Spleen (tissue), 11 donors: ENCODE results near the gene FAM216A. TPM values are rescaled to one million over a fixed set of nuclear protein-coding genes. Genes with fewer than 3 reads are reported as not detected.

Experiments
- DNase-seq: peaks from one replicate; pipeline ENCODE4 v3.0.0-alpha.2; 2020
- H3K27ac ChIP-seq, 8 donors: fragments of 200-600 bp; sonication (generic) in 7 of 8; 1 replicate in 4 of 8; 2 replicates in 4 of 8; pipeline versions ENCODE4 v1.5.0 to v1.8.0; 2016 to 2021; ENCODE audit warnings: inconsistent platforms in 4 of 8, mild to moderate bottlenecking in 4 of 8, moderate library complexity in 1 of 8
- H3K27me3 ChIP-seq, 7 donors: fragments of 200-600 bp; sonication (generic) in 6 of 7; replicated peaks in 1 of 7; 1 replicate in 4 of 7; 2 replicates in 3 of 7; pipeline versions ENCODE4 v1.5.0 to v1.8.0; 2016 to 2021; ENCODE audit warnings: inconsistent platforms in 3 of 7, mild to moderate bottlenecking in 1 of 7
- H3K36me3 ChIP-seq, 6 donors: fragments of 200-600 bp; sonication (generic) in 5 of 6; 1 replicate in 4 of 6; 2 replicates in 2 of 6; pipeline versions ENCODE4 v1.5.0 to v1.8.0; 2016 to 2021; ENCODE audit warnings: inconsistent platforms in 2 of 6
- H3K4me1 ChIP-seq, 6 donors: fragments of 200-600 bp; sonication (generic) in 5 of 6; 1 replicate in 3 of 6; 2 replicates in 3 of 6; pipeline versions ENCODE4 v1.5.0 to v1.8.0; 2016 to 2021; ENCODE audit warnings: inconsistent platforms in 3 of 6
- H3K4me3 ChIP-seq, 8 donors: fragments of 200-600 bp; sonication (generic) in 7 of 8; 1 replicate in 4 of 8; 2 replicates in 4 of 8; pipeline versions ENCODE4 v1.5.0 to v1.8.0; 2016 to 2021; ENCODE audit warnings: inconsistent platforms in 4 of 8, mild to moderate bottlenecking in 4 of 8, moderate library complexity in 2 of 8
- H3K9me3 ChIP-seq, 8 donors: fragments of 200-600 bp; sonication (generic) in 7 of 8; 1 replicate in 4 of 8; 2 replicates in 4 of 8; pipeline versions ENCODE4 v1.5.0 to v1.8.0; 2016 to 2021; ENCODE audit warnings: inconsistent platforms in 4 of 8
- CTCF ChIP-seq, 11 experiments: fragments of 200-600 bp in 7 of 11; fragments of 450-650 bp in 4 of 11; sonication (generic) in 4 of 11; IDR thresholded peaks in 8 of 11; conservative IDR thresholded peaks in 3 of 11; 1 replicate in 7 of 11; 2 replicates in 4 of 11; pipeline versions ENCODE4 v1.4.0 to v1.8.0; 2016 to 2021; ENCODE audit warnings: antibody characterized with exemption in 11 of 11, inconsistent platforms in 4 of 11, mild to moderate bottlenecking in 1 of 11
- POLR2A ChIP-seq, 3 donors: fragments of 450-650 bp; IDR thresholded peaks; one replicate each; pipeline ENCODE4 v1.5.1; 2017; ENCODE audit warnings: antibody characterized with exemption in 3 of 3, mild to moderate bottlenecking in 1 of 3
- POLR2AphosphoS5 ChIP-seq, 3 donors: sonication (generic); formaldehyde crosslinking; IDR thresholded peaks; one replicate each; pipeline ENCODE4 v1.5.1; 2017; ENCODE audit warnings: antibody characterized with exemption in 3 of 3
- WGBS, 5 donors: extraction: QIAGEN DNeasy Blood & Tissue Kit in 3 of 5; methylation state at CpG; one replicate each; pipeline versions ENCODE4 v1.1.5 to v1.1.7; 2013 to 2018; 5-methylcytosine and 5-hydroxymethylcytosine counted together
- intact Hi-C: fragments of 100-400 bp; cut with DNase I; formaldehyde crosslinking; loops from one replicate; pipeline ENCODE4 v1.15.0; 2023; ENCODE audit warnings: low total_unique reads
- polyA plus RNA-seq, 3 donors: library from polyadenylated mRNA; stranded (reverse); fragments of 200-250 nt; gene quantifications; one replicate each; pipeline ENCODE4 v1.2.1, GENCODE V29; 2013
- total RNA-seq, 7 donors: library from RNA; depleted of rRNA in 3 of 7; stranded (reverse); fragments of >200 nt in 3 of 7; fragmentation: NEBNext Ultra II Directional in 4 of 7; extraction: Animal tissue kit (Norgen Biotek cat#: 25700) in 4 of 7; gene quantifications; one replicate each; pipeline versions ENCODE4 v1.1.0 to v1.2.1, GENCODE V29; 2016 to 2021
- donor health status: healthy with polysubstance abuse.
- donor health status: DM: no; HTN: no; CAD: no; lungs with moderate emphysema.
- donor health status: DM: no; HTN: no; CAD: no.
- donor health status: Bipolar disorder and iron deficiency.
- donor health status: healthy.
- donor health status: DM: no; HTN: no; CAD: no.
- donor health status: DM: yes; HTN: yes; CAD: no.

FAM216A gene
- total and polyA plus RNA-seq, 10 donors: 6.9 to 19.4 (median 9.9) TPM

GRCh38 chr12:110436231-110436630, 32.4 kb upstream of the FAM216A start:
- 54 to 67% (median 59%) methylated on average over 2 of the region's 2 CpGs for WGBS, 5 donors
- TF ChIP-seq CTCF (IDR thresholded peaks at IDR 0.05 in 8 of 11, conservative IDR thresholded peaks at IDR 0.05 in 3 of 11): no peak
- TF ChIP-seq POLR2AphosphoS5 (IDR thresholded peaks at IDR 0.05): no peak
- no peak for TF ChIP-seq POLR2A (IDR thresholded peaks at IDR 0.05)
- intact Hi-C loops: no loop called here
- H3K4me3 ChIP-seq: no peak overlapping the region
- DNase-seq: no peak
- no peak overlapping the region for H3K27ac ChIP-seq
- H3K9me3 ChIP-seq: no peaks in the 10 kb centered on the region
- H3K4me1 ChIP-seq: peaks cover 0 to 9% (median 1%) of the 10 kb centered on the region in 6 donors
- peaks cover 17 to 79% (median 72%) of the 10 kb centered on the region in 6 donors for H3K36me3 ChIP-seq
- H3K27me3 ChIP-seq: no peaks in the 10 kb centered on the region

- Histone ChIP-seq H3K36me3 (peaks cover 12 to 90% (median 63%) of the 10 kb centered on the region in 6 donors), H3K4me3 (no peak overlapping the region), H3K27me3 (no peaks in the 10 kb centered on the region), H3K4me1 (peaks cover 30 to 80% (median 51%) of the 10 kb centered on the region in 6 donors), H3K9me3 (no peaks in the 10 kb centered on the region), H3K27ac (peak overlapping the region in 3 of 8 donors; percentile 5 to 8 (median 7))
- TF ChIP-seq POLR2AphosphoS5 (IDR thresholded peaks at IDR 0.05) (no peak), CTCF (IDR thresholded peaks at IDR 0.05 in 8 of 11, conservative IDR thresholded peaks at IDR 0.05 in 3 of 11) (no peak), POLR2A (IDR thresholded peaks at IDR 0.05) (no peak)
- 84 to 95% (median 89%) methylated on average over 3 of the region's 3 CpGs for WGBS, 5 donors
- DNase-seq: no peak
- intact Hi-C loops: no loop called here
These were observed 24.2 kb upstream of the FAM216A start for GRCh38 chr12:110444455-110444854.

- DNase-seq: peak; percentile 99
- peaks cover 0 to 71% (median 22%) of the 10 kb centered on the region in 6 donors for H3K36me3 ChIP-seq
- H3K27ac ChIP-seq: peak within 1 kb of the TSS; percentile 94 to 98 (median 96)
- H3K9me3 ChIP-seq: no peaks in the 10 kb centered on the region
- no peaks in the 10 kb centered on the region for H3K27me3 ChIP-seq
- H3K4me3 ChIP-seq: peak within 1 kb of the TSS; percentile 69 to 89 (median 78)
- peak; percentile 97 to 99 (median 98) for TF ChIP-seq POLR2AphosphoS5 (IDR thresholded peaks at IDR 0.05)
- TF ChIP-seq POLR2A (IDR thresholded peaks at IDR 0.05): peak; percentile 40 to 68 (median 60)
- peak; percentile 82 to 99 (median 94) for TF ChIP-seq CTCF (IDR thresholded peaks at IDR 0.05 in 8 of 11, conservative IDR thresholded peaks at IDR 0.05 in 3 of 11)
- peaks cover 27 to 76% (median 55%) of the 10 kb centered on the region in 6 donors for H3K4me1 ChIP-seq
- intact Hi-C loops: loop anchor here (5.0 to 10.0 kb wide), 2 partner anchors 55 to 152 kb away; partner anchors contain the start of genes RAD9B and VPS29
- WGBS, 5 donors: 0 to 1% (median 0%) methylated on average over 40 to 51 of the region's 51 CpGs
These were observed 18.7 kb upstream of the FAM216A start, which contains the start of gene ARPC3 for GRCh38 chr12:110449799-110450497. Gene ARPC3 (minus strand): TSS chr12:110450337. CDS start chr12:110450260, 77 bp downstream.

- intact Hi-C loops: loop anchor here (5.0 to 10.0 kb wide), 2 partner anchors 54 to 151 kb away; partner anchors contain the start of genes RAD9B and VPS29
These were observed 17.4 kb upstream of the FAM216A start for GRCh38 chr12:110451263-110451662.

More at GRCh38 chr12:110451263-110451662, 17.4 kb upstream of the FAM216A start:
- peak overlapping the region in 6 of 8 donors; percentile 20 to 98 (median 96) for H3K27ac ChIP-seq
- TF ChIP-seq POLR2AphosphoS5 (IDR thresholded peaks at IDR 0.05) (no peak), POLR2A (IDR thresholded peaks at IDR 0.05) (no peak), CTCF (IDR thresholded peaks at IDR 0.05 in 8 of 11, conservative IDR thresholded peaks at IDR 0.05 in 3 of 11) (no peak)
- 65 to 79% (median 70%) methylated on average over 1 of the region's 1 CpG for WGBS, 5 donors
- H3K4me3 ChIP-seq: no peak overlapping the region
- peaks cover 0 to 67% (median 13%) of the 10 kb centered on the region in 6 donors for H3K36me3 ChIP-seq
- H3K27me3 ChIP-seq: no peaks in the 10 kb centered on the region
- no peak for DNase-seq
- no peaks in the 10 kb centered on the region for H3K9me3 ChIP-seq
- peaks cover 22 to 76% (median 57%) of the 10 kb centered on the region in 6 donors for H3K4me1 ChIP-seq
